CD4-positive, alpha-beta T cell treated with Interleukin-10 for 1 hour (primary cell): ENCODE measurements around the gene CPNE2.

Experiments used
- DNase-seq: peaks from one replicate; pipeline ENCODE4 v3.0.0-alpha.2; 2020

The CPNE2 gene

DNA sequence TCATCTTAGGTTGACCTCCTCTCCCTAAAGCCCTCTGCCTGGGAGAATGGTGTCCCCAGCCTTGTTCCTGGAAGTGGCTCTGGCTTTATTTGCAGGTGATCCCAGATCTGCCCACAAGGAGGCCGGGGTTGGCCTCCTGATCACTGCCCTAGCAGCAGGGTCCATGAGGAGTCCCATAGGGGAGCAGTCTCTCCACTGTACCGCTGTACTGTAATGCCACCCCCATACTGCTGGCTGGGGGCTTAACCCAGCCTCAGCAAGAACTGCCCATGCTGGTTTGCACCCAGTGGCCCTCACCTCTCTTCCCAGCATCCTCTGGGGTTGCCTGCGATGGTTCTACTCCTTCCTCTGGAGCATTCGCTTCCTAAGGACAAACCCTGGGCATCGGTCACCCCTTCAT lies 54.4 kb downstream of the CPNE2 start:
- DNase-seq, result no peak

- no peak for DNase-seq
Observed at GRCh38 chr16:57147381-57148221, 55.2 kb downstream of the CPNE2 start.

DNA sequence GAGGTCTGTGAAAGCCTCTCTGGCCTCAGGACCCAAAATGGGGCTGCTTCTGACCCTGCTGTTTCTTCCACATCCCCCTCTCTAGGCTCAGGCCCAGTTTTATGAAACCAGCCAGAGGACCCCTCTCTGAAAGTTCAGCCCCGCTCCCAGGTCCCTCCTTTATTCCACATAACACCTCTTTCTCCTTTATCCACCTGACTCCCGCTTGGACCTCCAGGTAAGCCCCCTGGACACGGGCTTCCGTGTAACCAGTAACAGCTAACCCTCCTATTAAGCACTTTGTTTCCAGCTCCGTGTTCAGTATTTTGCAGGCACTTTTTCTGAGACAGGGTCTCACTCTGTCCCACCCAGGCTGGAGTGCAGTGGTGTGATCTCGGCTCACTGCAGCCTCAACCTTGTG lies 56.1 kb downstream of the CPNE2 start:
- no peak for DNase-seq

DNA sequence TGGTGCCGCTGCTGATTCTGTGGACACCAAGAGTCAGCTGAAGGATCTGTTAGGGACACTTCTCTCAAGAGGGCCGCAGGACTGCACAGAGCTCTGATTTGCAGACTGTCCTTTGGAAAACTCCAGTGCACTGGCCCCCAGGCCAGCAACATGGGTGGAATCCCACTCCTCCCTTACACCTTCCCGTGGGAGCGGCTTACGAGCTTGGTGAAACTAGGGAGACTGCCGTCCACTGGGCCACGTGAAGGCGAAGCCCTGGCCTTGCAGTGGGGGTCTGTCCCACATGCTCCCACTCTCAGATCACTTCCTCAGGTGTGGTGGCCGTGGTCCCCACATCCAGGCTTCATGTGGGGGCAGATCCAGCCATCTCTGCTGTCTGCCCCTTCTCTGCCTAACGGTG lies 57.0 kb downstream of the CPNE2 start:
- no peak for DNase-seq

DNA sequence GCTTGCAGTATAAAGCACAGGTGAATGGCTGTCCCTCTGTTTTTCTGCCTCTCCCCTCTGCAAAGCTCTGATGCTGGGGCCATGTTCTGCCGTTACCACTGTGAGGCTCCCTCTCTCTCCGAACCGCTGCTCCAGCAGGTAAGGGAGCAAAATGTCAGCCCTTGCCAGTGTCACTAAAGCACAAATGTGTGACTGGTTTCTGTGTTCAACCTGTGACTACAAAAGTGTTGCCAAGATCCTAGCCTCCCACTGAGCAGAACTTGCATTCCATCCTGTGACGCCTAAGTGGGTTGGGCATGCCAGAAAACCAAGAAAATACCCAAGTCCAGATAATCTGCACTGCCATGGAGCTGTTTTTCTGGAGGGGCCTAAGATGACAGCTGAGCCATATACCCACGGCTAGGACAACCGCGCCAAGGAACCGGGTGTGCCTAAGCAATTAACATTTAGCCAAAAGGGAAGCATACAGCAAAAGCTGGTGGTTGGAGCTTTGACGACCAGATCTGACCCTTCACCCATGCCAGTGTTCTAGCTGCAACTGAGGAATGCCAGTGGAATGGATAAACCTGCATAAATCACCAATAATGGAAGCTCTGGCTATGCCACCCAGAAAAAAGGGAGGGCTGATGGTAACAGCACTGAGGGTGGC lies 58.4 kb downstream of the CPNE2 start:
- no peak for DNase-seq

DNA sequence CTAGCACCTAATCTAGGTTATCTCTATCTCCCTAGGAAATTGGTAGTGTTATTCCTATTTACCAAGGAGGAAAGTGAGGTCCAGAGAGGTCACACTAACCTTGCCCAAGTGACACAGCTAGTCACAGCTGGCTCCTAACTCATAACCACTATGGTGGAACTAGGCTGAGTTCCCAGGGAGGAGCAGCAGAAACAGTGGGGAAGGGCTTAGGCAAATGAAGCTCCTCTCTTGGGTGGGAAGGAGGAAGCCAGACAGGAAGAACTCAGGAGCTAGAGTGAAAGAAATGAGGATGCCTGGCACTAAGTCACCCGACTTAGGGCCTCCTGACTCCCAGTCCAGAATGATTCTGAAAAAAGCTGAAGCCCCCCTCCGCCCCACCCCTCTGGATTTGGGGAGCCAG lies 59.0 kb downstream of the CPNE2 start:
- DNase-seq, result no peak

GRCh38 chr16:57152096-57153093 lies 60.0 kb downstream of the CPNE2 start:
- no peak for DNase-seq

DNA sequence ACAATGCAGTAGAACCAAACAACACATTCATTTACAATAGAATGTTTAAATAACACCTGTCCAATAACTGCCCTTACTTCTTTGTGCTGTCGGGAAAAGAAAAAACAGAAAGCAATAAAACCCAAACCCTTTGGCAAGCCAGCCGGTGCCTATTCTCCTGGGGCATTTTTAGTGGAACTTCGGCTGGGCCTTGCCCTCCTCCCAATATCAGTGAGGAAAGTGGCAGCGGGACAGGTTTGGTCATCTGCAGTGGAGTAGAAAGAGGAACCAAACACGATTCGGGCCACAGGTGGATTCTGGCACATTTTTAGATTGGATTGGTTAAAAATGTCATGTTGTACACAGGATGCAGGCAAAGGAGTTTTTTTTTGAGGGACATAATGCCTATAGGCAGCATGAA lies 61.5 kb downstream of the CPNE2 start:
- DNase-seq, result no peak

DNA sequence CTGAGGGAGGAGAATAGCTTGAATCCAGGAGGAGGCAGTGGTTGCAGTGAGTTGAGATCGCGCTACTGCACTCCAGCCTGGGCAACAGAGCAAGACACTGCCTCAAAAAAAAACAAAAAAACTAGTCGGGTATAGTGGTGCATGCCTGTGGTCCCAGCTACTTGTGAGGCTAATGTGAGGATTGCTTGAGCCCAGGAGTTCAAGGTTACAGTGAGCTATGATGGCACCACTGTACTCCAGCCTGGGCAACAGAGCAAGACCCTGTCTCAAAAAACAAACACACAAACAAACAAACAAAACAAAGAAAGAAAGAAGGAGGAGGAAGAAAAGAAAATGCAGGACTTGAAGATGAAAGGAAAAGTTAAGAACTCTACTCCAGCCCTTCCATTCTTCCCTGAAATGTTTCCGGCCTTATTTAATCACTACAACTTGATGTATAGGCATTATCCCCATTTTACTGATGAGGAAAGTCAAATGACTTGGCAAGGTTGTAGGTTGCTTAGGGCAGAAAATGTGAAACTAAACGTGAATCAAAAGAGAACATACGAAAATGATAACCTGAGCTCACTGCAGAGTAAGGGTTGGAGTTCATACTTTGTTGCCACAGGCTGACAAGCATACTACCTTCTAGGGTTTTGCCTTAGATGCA lies 63.4 kb downstream of the CPNE2 start:
- DNase-seq, result no peak

DNA sequence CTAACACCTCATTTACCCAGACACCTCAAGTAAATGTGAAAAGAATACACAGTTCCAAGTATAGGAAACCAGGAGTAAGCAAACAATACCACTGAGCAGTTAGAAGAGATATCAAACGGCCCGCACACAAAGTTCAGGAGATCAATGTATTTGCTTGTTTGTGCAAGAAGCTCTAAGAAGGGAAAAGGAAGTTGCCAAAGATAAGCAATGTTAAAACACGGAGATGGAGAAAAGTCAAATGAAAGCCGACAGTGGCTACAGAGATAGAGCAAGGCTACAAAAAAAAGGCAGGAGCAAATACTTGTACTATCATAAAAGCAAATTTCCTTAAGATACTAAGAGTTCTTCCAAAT lies 63.9 kb downstream of the CPNE2 start:
- DNase-seq, result no peak

- no peak for DNase-seq
Observed at GRCh38 chr16:57157533-57157932, 65.2 kb downstream of the CPNE2 start.

DNA sequence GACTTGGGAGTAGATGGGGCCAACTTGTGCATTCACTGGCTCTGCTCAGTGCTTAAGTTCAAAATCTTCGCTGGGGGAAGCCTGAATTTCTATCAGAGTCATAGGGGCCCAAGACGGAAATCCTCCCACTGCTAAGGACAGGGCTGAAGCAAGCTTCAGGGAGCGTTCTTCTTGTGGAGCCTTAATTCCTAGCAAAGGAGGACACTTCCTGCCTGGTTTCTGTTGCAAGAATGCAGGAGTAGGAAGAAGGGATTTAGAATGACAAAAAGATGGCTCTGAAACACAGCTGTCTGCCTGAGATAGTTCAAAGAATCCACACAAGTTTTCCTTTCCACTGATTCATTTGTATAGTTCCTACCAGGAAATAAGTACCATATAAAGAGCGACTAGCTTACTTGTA lies 67.1 kb downstream of the CPNE2 start:
- DNase-seq, result no peak

- no peak for DNase-seq
Observed at GRCh38 chr16:57163842-57164241, 71.5 kb downstream of the CPNE2 start.

DNA sequence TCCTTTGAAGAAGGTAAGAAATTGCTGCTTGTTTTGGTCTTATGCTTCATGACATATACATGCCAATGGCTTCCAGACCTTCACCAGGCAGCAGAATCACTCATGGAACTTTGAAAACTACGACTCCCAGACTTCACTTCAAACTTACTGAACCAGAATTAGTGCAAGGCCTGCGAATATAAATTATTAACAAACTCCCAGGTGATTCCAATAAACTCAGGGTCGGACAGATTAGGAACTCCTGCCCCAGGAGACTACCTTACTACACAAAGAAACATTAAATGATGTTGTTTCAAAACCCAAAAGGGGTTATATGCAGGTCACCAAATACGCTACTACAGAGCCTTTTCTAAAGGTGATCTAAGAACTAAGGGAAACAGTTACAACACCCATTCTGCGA lies 73.1 kb downstream of the CPNE2 start:
- no peak for DNase-seq

GRCh38 chr16:57165938-57166337 lies 73.6 kb downstream of the CPNE2 start:
- no peak for DNase-seq

GRCh38 chr16:57166451-57166850 lies 74.1 kb downstream of the CPNE2 start:
- DNase-seq, result no peak

GRCh38 chr16:57166951-57167350 lies 74.6 kb downstream of the CPNE2 start:
- DNase-seq, result no peak

GRCh38 chr16:57167538-57167937 lies 75.2 kb downstream of the CPNE2 start:
- no peak for DNase-seq

DNA sequence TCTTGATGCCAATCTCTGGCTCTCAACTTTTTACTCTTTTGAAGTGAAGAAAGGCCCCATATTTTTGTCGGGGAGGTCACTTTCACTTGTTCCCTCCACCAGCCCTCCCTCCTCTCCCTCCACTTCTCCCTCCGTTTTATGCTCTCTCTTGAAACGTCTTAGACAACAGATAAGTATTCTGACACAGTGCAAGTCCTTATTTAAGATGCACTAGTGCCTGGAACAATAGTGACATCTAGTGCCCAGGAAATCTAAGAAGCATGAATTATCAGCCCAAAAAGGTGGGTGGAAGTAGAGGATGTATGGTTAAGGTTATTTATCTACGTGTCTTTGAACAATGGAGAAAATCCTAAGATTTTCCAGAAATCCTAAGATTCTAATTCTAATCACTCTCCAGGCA lies 75.6 kb downstream of the CPNE2 start:
- DNase-seq, result peak; percentile 77

DNA sequence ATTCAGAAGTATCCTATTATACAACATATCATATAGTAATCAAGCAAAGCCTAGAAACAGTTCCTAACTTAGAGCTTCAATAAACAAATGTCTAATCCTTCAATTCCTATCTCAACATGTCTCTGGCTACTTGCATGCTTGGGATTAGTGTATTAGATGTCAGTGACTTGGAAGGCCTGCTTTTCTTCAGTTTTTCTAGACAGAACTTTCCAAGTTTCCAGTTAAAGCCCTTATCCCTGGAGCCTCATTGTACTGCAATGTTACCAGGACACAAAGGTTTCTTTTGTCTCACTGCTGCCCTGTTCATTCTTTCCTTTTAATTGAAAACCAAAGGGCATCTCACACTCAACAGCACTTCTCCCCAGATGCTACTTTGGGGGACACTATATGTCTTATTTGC lies 76.9 kb downstream of the CPNE2 start:
- DNase-seq, result no peak

DNA sequence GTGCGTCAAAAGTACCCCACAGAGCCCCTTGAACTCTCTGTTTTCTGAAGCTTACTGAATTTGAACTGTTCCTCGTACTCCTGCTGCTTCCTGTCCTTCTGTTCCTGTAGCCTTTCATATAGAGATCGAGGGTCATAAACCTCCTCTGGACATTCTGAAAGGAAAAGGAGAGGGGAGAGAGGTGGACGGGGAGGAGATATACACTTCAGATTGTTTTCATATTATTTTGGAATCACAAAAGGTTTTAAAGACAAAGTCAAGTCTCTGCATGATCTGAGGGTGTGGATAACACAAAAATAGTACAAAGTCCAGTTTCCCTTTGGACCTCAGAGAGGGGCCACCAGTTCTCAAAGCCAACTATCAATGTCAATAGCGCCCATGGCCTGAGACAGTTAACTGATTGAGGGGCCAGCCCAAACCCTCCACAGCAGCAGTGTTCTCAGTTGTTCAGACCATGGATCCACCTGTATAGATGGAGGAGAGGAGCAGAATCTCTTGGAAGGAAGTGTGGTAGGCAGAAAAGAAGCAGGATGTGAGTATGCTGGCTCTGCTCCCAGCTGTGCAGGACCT lies 80.4 kb downstream of the CPNE2 start:
- no peak for DNase-seq

- DNase-seq, result no peak
Observed at GRCh38 chr16:57175896-57176295, 83.5 kb downstream of the CPNE2 start.

- DNase-seq, result no peak
Observed at GRCh38 chr16:57178196-57178595, 85.8 kb downstream of the CPNE2 start.
